ENCODE results near the gene A1BG.
"Not testable (repeated sequence)": the region's sequence is repeated elsewhere in the genome, so short reads cannot be mapped to it uniquely, and the experiment has no call there.

- TF ChIP-seq CTCF (IDR thresholded peaks at IDR 0.05 in 4 of 5, conservative IDR thresholded peaks at IDR 0.05 in 1 of 5); POLR2A (IDR thresholded peaks at IDR 0.05): not testable (repeated sequence)
Observed at GRCh38 chr19:58376724-58377123, 23.4 kb upstream of the A1BG start.

Measured in gastrocnemius medialis (tissue), 4 donors.